GM18909 (cell line): ENCODE results near the gene AVL9.
A peak's percentile ranks its signal among the peaks of the same experiment; 100 is the strongest.
"Not testable (repeated sequence)": the region's sequence is repeated elsewhere in the genome, so short reads cannot be mapped to it uniquely, and the experiment has no call there.

ENCODE experiments used
- ATAC-seq: cut with Tn5 transposase; IDR thresholded peaks from one replicate; pipeline ENCODE4 v1.9.1; 2021; ENCODE audit warnings: mild to moderate bottlenecking; ENCODE audit not compliant: unreplicated experiment, poor library complexity

AVL9 gene

GRCh38 chr7:32494946-32495297 lies 367 bp upstream of the AVL9 start:
- peak; percentile 15 for ATAC-seq

- ATAC-seq: no peak
Observed at GRCh38 chr7:32496052-32496813, 944 bp downstream of the AVL9 start.

GRCh38 chr7:32499755-32500154 lies 4.5 kb downstream of the AVL9 start:
- ATAC-seq: not testable (repeated sequence)

- not testable (repeated sequence) for ATAC-seq
Observed at GRCh38 chr7:32500216-32500615, 4.9 kb downstream of the AVL9 start.

GRCh38 chr7:32500922-32501341 lies 5.6 kb downstream of the AVL9 start:
- peak; percentile 71 for ATAC-seq

- no peak for ATAC-seq
Observed at GRCh38 chr7:32501522-32501921, 6.2 kb downstream of the AVL9 start.

GRCh38 chr7:32502728-32503127 lies 7.4 kb downstream of the AVL9 start:
- no peak for ATAC-seq

- ATAC-seq: no peak
Observed at GRCh38 chr7:32506266-32507054, 11.2 kb downstream of the AVL9 start.

- ATAC-seq: no peak
Observed at GRCh38 chr7:32507414-32507813, 12.1 kb downstream of the AVL9 start.

GRCh38 chr7:32511791-32512190 lies 16.5 kb downstream of the AVL9 start:
- no peak for ATAC-seq

- no peak for ATAC-seq
Observed at GRCh38 chr7:32513210-32513609, 17.9 kb downstream of the AVL9 start.

- peak; percentile 79 for ATAC-seq
Observed at GRCh38 chr7:32515890-32516550, 20.7 kb downstream of the AVL9 start.

- no peak for ATAC-seq
Observed at GRCh38 chr7:32516551-32517100, 21.3 kb downstream of the AVL9 start.

GRCh38 chr7:32518534-32519140 lies 23.3 kb downstream of the AVL9 start:
- ATAC-seq: no peak

- no peak for ATAC-seq
Observed at GRCh38 chr7:32519763-32520162, 24.5 kb downstream of the AVL9 start.

GRCh38 chr7:32522746-32523530 lies 27.6 kb downstream of the AVL9 start:
- no peak for ATAC-seq

GRCh38 chr7:32524631-32525030 lies 29.3 kb downstream of the AVL9 start:
- ATAC-seq: no peak

- ATAC-seq: no peak
Observed at GRCh38 chr7:32525839-32526238, 30.6 kb downstream of the AVL9 start.

GRCh38 chr7:32531402-32531801 lies 36.1 kb downstream of the AVL9 start:
- ATAC-seq: no peak

GRCh38 chr7:32532086-32532485 lies 36.8 kb downstream of the AVL9 start:
- ATAC-seq: no peak
